ENCODE measurements around the gene MITD1. TPM values are rescaled to one million over a fixed set of nuclear protein-coding genes. Genes with fewer than 3 reads are reported as not detected.
A peak's percentile ranks its signal among the peaks of the same experiment; 100 is the strongest.

MITD1 gene
- total and polyA plus RNA-seq, 2 of the 13 experiments (the other 11 are each of a cell fraction or from before 2014, with no cell fraction given): 17.8 to 43.7 TPM

GRCh38 chr2:99183025-99183424 is 2.2 kb upstream of the MITD1 start (continued):
- TF ChIP-seq UBTF (CRISPR knock-in tag; IDR thresholded peaks at IDR 0.05): no peak
- TF ChIP-seq NFYB (CRISPR knock-in tag; IDR thresholded peaks at IDR 0.05): no peak
- TF ChIP-seq RBM22 (optimal IDR thresholded peaks at IDR 0.05; ENCODE audit: low read length): no peak
- TF ChIP-seq ZNF652 (CRISPR knock-in tag; IDR thresholded peaks at IDR 0.05; ENCODE audit: borderline replicate concordance, low read depth): peak; percentile 24; the same call in 1 of the 2 replicates
- no peak for TF ChIP-seq ZNF580 (CRISPR knock-in tag; IDR thresholded peaks at IDR 0.05; ENCODE audit: borderline replicate concordance, low read depth)
- no peak for TF ChIP-seq PBX3 (CRISPR knock-in tag; IDR thresholded peaks at IDR 0.05; ENCODE audit: borderline replicate concordance)
- 0 out of 2 replicates have a peak, but pooled peaks have one; percentile 53 for TF ChIP-seq SIN3A (IDR thresholded peaks at IDR 0.05; ENCODE audit: borderline replicate concordance, low read depth, low read length)
- TF ChIP-seq ZFP1 (CRISPR knock-in tag; IDR thresholded peaks at IDR 0.05): no peak; the same call in 1 of the 2 replicates
- no peak for TF ChIP-seq ZNF570 (CRISPR knock-in tag; IDR thresholded peaks at IDR 0.05; ENCODE audit: borderline replicate concordance)
- TF ChIP-seq GABPA (IDR thresholded peaks at IDR 0.05; ENCODE audit: low read depth, low read length): no peak
- TF ChIP-seq GABPA (CRISPR knock-in tag; IDR thresholded peaks at IDR 0.05; ENCODE audit: low read depth): peak; percentile 16; the same call in 1 of the 2 replicates
- no peak for TF ChIP-seq SETDB1 (CRISPR knock-in tag; IDR thresholded peaks at IDR 0.05; ENCODE audit: borderline replicate concordance)
- no peak for TF ChIP-seq MLLT10 (CRISPR knock-in tag; IDR thresholded peaks at IDR 0.05)
- no peak for TF ChIP-seq ZNF251 (CRISPR knock-in tag; IDR thresholded peaks at IDR 0.05)
- no peak for TF ChIP-seq EED (CRISPR knock-in tag; IDR thresholded peaks at IDR 0.05)
- peak; percentile 25; the same call in 1 of the 2 replicates for TF ChIP-seq IRF2 (CRISPR knock-in tag; IDR thresholded peaks at IDR 0.05)
- TF ChIP-seq HDAC1 (CRISPR knock-in tag; IDR thresholded peaks at IDR 0.05): 0 out of 2 replicates have a peak, but pooled peaks have one; percentile 14
- peak; percentile 98 for TF ChIP-seq SIX4 (CRISPR knock-in tag; IDR thresholded peaks at IDR 0.05)
- peak; percentile 84; the same call in 1 of the 2 replicates for TF ChIP-seq MIXL1 (CRISPR knock-in tag; IDR thresholded peaks at IDR 0.05)
- no peak; the same call in 1 of the 2 replicates for TF ChIP-seq ZNF142 (CRISPR knock-in tag; IDR thresholded peaks at IDR 0.05)
- TF ChIP-seq ZNF546 (CRISPR knock-in tag; conservative IDR thresholded peaks at IDR 0.05): no peak
- no peak for TF ChIP-seq ZNF766 (CRISPR knock-in tag; IDR thresholded peaks at IDR 0.05; ENCODE audit: borderline replicate concordance)

All from HepG2 (cell line).